HG02759 (cell line): ENCODE measurements around the gene ITPRIP.

ENCODE experiments used
- ATAC-seq: cut with Tn5 transposase; IDR thresholded peaks from one replicate; pipeline ENCODE4 v1.9.1; 2021; ENCODE audit warnings: mild to moderate bottlenecking, moderate library complexity; ENCODE audit not compliant: unreplicated experiment

The ITPRIP gene

GRCh38 chr10:104309980-104310978 is 28.0 kb downstream of the ITPRIP start:
- ATAC-seq = no peak

GRCh38 chr10:104308439-104308903 is 29.8 kb downstream of the ITPRIP start:
- peak; percentile 55 for ATAC-seq

DNA sequence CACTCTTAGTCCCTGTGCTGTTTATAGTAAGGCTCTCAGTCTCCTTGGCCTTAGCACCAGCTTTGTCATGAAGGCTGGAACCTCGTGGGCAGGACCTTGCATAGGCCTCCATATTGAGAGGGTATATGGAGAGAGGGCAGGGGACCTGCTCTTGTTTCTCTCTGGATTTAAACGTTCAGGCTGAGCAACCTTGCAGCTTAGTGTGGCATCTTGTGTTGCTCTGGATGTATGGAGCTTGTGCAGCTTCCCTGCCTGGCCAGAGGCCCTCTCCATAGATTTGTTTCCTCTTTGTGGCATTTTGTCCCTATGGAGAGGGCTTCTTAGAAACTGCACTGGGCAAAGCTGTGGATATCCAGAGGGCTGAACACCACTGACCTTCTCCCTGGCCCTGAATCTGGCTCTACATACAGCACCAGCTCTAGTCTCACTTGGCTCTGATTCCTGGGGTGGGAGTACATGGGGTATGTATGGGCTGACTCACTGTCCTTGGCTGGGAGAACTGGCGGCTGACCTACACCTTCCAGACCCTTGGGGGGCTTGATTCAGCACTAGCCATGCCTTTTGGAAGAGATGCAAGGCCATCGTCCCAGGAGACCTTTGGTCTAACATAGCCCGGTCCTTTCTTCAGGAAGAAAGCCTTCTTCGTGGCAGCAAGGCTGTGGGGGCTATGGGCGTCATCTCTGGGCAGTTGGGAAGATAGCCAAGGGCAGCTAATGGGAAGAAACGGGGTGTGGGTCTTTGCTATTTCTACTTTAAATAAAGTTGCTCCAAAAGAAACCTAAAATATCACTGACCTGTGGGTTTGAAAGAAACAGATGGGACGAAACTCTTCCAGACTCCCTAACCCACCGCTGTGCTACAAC is 30.5 kb downstream of the ITPRIP start:
- ATAC-seq = no peak

- ATAC-seq = no peak
Measured at GRCh38 chr10:104306897-104307296, 31.4 kb downstream of the ITPRIP start.

GRCh38 chr10:104304927-104305326 is 33.3 kb downstream of the ITPRIP start:
- ATAC-seq = no peak

DNA sequence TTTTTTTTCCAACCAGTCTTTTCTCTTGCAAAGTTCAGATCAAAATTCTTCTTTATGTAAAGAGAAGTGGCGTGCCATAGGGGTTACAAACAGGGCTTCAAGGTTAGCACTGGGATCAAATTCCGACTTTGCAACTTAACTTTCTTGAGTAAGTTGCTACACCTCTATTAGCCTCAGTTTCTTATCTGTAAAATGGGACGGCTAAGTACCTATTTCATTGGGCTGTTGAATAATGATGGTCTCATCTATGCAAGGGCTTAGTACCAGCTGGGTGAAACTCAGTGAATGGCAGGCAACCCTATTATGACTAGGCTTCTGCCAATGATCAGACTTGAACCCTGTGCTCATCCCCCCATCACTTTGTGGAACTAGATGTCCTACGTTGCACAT is 33.9 kb downstream of the ITPRIP start:
- ATAC-seq = no peak

DNA sequence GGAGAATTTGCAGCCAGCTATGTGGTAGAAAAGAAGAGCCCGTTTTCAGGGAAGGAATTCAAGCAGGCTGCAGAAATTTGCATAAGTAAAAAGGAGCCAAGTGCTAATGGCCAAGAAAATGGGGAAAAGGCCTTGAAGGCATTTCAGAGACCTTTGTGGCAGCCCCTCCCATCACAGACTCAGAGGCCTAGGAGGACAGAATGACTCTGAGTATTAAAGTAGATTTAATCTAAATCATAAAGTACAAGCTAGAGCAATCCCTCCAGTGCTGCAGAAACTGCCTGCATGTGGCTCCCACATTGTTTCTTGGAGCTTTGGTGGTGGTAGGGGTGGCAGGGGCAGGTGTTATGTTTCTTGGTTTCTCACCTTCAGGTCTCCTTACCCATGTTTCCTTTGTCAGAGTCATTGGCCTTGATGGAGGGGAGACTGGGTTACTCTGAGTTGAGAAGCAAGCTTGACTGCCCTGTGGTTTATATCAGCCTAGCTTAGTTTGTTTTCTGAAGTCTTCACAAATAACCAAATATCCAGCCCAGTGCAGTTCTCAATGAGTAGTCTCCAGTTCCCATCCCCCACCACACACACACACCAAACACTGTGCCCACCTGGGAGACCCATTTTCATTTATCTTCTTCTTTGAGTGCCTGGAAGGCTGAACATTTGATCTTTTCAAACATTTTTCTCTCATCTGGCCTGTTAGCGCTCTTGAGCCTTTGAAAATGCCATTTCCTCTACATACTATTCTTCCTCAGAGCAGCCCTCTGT is 34.5 kb downstream of the ITPRIP start:
- no peak for ATAC-seq

DNA sequence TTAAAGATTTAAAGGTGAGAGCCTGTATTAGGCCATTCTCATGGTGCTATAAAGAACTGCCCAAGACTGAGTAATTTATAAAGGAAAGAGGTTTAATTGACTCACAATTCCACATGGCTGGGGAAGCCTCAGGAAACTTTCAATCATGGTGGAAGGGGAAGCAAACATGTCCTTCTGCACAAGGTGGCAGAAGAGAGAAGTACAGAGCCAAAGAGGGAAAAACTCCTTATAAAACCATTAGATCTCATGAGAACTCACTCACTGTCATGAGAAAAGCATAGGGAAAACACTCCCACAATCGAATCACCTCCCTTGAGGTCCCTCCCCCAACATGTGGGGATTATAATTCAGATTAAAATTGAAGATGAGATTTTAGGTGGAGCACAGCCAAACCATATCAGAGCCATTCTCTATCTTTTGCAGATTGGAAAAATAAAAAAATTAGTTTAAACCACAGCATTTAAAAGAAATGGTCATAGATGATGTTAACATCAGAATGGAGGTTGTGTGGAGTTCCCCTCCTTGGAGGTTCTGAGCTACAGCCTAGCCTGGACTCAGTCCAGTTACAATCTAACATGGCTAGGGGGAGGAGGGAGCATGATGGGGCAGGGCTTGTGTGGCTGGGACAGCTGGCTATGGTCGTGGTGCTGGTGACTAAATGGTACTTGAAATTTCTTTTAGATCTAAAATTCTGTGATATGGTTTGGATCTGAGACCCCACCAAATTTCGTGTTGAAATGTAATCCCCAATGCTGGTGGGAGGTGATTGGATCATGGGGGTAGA is 36.2 kb downstream of the ITPRIP start:
- ATAC-seq = no peak

GRCh38 chr10:104300736-104301292 is 37.5 kb downstream of the ITPRIP start:
- ATAC-seq = peak; percentile 49

DNA sequence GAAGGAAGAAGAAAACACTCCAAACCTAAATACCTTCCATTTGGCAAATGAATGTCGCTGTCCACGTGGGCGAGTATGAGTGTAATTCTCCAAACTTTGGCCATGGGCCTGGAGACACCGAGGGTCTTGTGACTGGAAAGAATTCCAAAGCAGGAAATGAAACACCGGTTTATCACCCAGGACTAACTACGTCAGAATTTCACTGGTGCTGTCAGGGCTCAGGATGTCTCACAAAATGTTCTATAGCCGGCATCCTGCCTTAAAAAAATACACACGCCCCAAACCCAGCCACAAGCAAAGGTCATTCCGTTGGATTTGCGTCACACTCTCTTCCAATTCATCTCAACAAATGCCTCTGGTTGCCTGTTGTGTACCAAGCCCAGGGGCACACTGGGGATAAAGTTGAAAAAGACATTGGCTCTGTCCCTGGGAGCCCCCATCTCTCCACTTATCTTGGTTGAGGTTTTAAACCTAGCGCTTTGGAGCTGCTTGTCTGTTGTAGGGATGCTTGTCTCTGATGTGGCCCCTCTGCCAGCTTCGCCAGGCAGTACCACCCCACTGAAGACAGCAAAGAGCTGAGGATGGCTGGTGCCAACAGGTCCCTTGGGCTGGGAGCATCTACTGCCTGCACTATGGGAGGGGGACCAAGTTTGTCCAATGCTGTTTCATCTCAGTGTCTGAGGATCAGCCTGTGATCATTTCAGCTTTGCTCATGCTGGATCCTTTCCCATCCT is 38.1 kb downstream of the ITPRIP start:
- ATAC-seq = no peak

- ATAC-seq = no peak
Measured at GRCh38 chr10:104299031-104299904, 39.0 kb downstream of the ITPRIP start.

GRCh38 chr10:104297697-104298660 is 40.3 kb downstream of the ITPRIP start:
- no peak for ATAC-seq

DNA sequence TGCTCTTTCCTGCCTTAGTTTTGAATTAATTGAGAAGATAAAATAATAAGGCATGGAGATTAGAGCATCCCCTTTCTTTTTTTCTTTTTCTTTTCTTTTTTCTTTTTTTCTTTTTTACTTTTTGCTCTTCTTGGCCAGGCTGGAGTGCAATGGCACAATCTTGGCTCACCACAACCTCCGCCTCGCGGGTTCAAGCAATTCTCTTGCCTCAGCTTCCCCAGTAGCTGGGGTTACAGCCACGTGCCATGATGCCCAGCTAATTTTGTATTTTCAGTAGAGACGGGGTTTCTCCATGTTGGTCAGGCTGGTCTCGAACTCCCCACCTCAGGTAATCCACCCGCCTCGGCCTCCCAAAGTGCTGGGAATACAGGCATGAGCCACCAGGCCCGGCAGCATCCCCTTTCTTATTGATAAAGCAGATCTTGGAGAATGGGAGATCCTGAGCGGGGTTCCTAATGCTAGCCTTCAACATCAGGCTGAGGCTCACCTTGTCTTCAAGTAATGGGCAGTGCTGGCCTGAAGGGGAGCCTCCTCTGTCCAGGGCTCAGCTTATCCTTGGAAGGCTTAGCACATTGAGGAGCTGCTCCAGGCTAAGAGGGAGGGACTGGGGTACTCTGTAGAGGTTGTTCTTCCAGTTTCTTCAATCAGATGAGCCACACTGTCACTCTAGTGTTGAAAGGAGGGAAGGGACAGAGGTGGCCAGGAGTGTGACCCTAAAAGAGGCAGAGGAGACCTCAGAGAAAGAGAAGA is 41.4 kb downstream of the ITPRIP start:
- ATAC-seq = no peak

DNA sequence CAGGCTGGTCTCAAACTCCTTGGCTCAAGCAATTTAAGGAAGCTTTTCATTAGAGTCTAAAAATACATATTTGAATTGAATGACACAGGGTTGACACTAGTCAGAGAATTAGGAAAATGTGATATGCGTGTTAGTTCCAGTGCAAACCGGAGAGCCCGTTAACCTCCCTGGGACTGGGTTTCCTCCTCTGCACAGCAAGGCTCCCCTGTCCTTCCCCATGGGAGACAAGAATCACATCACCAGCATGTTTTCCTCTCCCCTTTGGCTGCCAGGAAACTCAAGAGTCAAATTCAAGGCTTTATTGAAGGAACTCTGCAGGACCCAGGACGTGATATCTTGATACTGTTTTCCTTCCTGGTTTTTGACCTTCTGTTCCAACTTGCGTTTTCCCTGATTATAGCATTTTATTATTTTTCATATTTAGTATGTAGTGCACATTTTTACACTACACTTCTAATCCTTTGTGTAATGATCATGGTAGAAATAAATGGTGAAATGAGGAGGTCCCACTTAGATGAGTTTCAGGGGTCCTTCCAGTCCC is 44.4 kb downstream of the ITPRIP start:
- no peak for ATAC-seq

DNA sequence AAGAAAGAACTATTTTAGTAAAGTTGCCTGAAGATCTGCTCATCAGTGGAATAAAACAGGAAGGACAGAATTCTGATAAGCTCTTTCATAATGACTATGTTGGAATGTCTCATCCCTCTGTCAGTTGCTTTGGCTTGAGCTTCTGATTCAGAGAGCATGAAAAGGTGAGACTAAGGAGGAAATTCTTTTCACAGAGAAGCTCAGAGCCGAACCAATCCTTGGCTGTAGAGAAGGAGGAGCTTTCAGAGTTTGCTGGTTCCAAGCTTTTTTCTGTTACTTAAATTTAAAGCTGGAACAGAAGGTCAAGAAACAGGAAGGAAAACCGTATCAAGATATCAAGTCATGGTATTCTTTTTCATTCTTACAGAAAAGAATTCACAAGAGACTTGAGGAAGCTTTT is 45.3 kb downstream of the ITPRIP start:
- ATAC-seq = no peak

- peak; percentile 99 for ATAC-seq
Measured at GRCh38 chr10:104291439-104291951, 46.8 kb downstream of the ITPRIP start.
